Measurements from ENCODE around the gene PPP2R3B. TPM values are rescaled to one million over a fixed set of nuclear protein-coding genes. Genes with fewer than 3 reads are reported as not detected.
"Not testable (repeated sequence)": the region's sequence is repeated elsewhere in the genome, so short reads cannot be mapped to it uniquely, and the experiment has no call there.

The PPP2R3B gene
- polyA plus RNA-seq (ENCODE audit: insufficient read length) = 282 TPM

GRCh38 chrX:386768-387575 lies at the start of gene PPP2R3B:
TSS of gene PPP2R3B (minus strand) at chrX:386907. CDS start at chrX:386691, 216 bp downstream.
- DNase-seq = peak; percentile 99

GRCh38 chrX:435536-436122 lies 48.9 kb upstream of the PPP2R3B start:
- no peak for DNase-seq

GRCh38 chrX:434946-435345 lies 48.2 kb upstream of the PPP2R3B start:
- no peak for DNase-seq

- no peak for DNase-seq
Observed at GRCh38 chrX:433771-434170, 47.1 kb upstream of the PPP2R3B start.

GRCh38 chrX:432666-433065 lies 46.0 kb upstream of the PPP2R3B start:
- DNase-seq = not testable (repeated sequence)

GRCh38 chrX:431492-432111 lies 44.9 kb upstream of the PPP2R3B start:
- DNase-seq = no peak

- no peak for DNase-seq
Observed at GRCh38 chrX:431056-431455, 44.3 kb upstream of the PPP2R3B start.

GRCh38 chrX:429266-429825 lies 42.6 kb upstream of the PPP2R3B start:
- DNase-seq = no peak

GRCh38 chrX:427812-428725 lies 41.4 kb upstream of the PPP2R3B start:
- DNase-seq = peak; percentile 45

- DNase-seq = no peak
Observed at GRCh38 chrX:426881-427280, 40.2 kb upstream of the PPP2R3B start.

GRCh38 chrX:425056-425455 lies 38.3 kb upstream of the PPP2R3B start:
- no peak for DNase-seq

GRCh38 chrX:421646-422391 lies 35.1 kb upstream of the PPP2R3B start:
- no peak for DNase-seq

GRCh38 chrX:420496-421223 lies 34.0 kb upstream of the PPP2R3B start:
- DNase-seq = no peak

- no peak for DNase-seq
Observed at GRCh38 chrX:418927-419729, 32.4 kb upstream of the PPP2R3B start.

GRCh38 chrX:415498-415897 lies 28.8 kb upstream of the PPP2R3B start:
- not testable (repeated sequence) for DNase-seq

GRCh38 chrX:413322-414201 lies 26.9 kb upstream of the PPP2R3B start:
- DNase-seq = peak; percentile 35

GRCh38 chrX:410296-410695 lies 23.6 kb upstream of the PPP2R3B start:
- no peak for DNase-seq

- no peak for DNase-seq
Observed at GRCh38 chrX:405149-405548, 18.4 kb upstream of the PPP2R3B start.

- DNase-seq = no peak
Observed at GRCh38 chrX:404656-405055, 17.9 kb upstream of the PPP2R3B start.
